CD4-positive, alpha-beta T cell (primary cell): Measurements from ENCODE around the gene TULP4. TPM values are rescaled to one million over a fixed set of nuclear protein-coding genes. Genes with fewer than 3 reads are reported as not detected.
A peak's percentile ranks its signal among the peaks of the same experiment; 100 is the strongest.

Experiments used
- ATAC-seq: fragments of 200-7000 bp; cut with Tn5 transposase; one replicate; pipeline ENCODE4 v1.10.0; 2022; ENCODE audit warnings: mild to moderate bottlenecking; ENCODE audit not compliant: poor library complexity
- CTCF ChIA-PET: fragments of 350-600 bp; sonication (Branson Sonifier 250); formaldehyde crosslinking; loops from one replicate; lab custom pipeline; 2021; ENCODE audit warnings: antibody characterized with exemption, inconsistent platforms; lab: Charles Lee
- POLR2A ChIA-PET: fragments of 350-600 bp; sonication (Branson Sonifier 250); formaldehyde crosslinking; loops from one replicate; lab custom pipeline; 2021; ENCODE audit warnings: antibody characterized with exemption, inconsistent platforms; lab: Charles Lee
- DNase-seq, 14 experiments: peaks; one replicate each; pipeline ENCODE4 v3.0.0-alpha.2; 2013 to 2020; ENCODE audit warnings: mixed read lengths in 2 of 14
- H3K27ac ChIP-seq, 2 donors: one replicate each; pipeline versions ENCODE4 v1.5.1 to v1.7.0; 2013; ENCODE audit warnings: low read length in 2 of 2, low read depth in 1 of 2, mild to moderate bottlenecking in 1 of 2
- H3K27me3 ChIP-seq, 2 experiments: 1 replicate in 1 of 2; 2 replicates in 1 of 2; pipeline versions ENCODE4 v1.6.1 to v1.7.0; 2013; ENCODE audit warnings: low read length in 2 of 2, control low read depth in 1 of 2, mild to moderate bottlenecking in 1 of 2, moderate library complexity in 1 of 2; ENCODE audit not compliant: insufficient read depth in 2 of 2, control insufficient read depth in 1 of 2
- H3K36me3 ChIP-seq: one replicate; pipeline ENCODE4 v1.6.1; 2013; ENCODE audit warnings: low read length, control low read depth; ENCODE audit not compliant: insufficient read depth
- H3K4me1 ChIP-seq: one replicate; pipeline ENCODE4 v1.6.1; 2013; ENCODE audit warnings: low read length, control low read depth; ENCODE audit not compliant: insufficient read depth
- H3K4me3 ChIP-seq: one replicate; pipeline ENCODE4 v1.5.1; 2013; ENCODE audit warnings: mild to moderate bottlenecking, low read length, moderate library complexity
- H3K9me3 ChIP-seq, 2 experiments: 1 replicate in 1 of 2; 2 replicates in 1 of 2; pipeline versions ENCODE4 v1.6.1 to v1.7.0; 2013; ENCODE audit warnings: low read length in 2 of 2, mild to moderate bottlenecking in 2 of 2, control low read depth in 1 of 2, moderate library complexity in 1 of 2; ENCODE audit not compliant: control insufficient read depth in 1 of 2, insufficient read depth in 1 of 2
- H3K27ac Mint-ChIP-seq: one replicate; pipeline ENCODE4 v1.8.0; 2020; ENCODE audit warnings: mixed read lengths
- H3K27me3 Mint-ChIP-seq: one replicate; pipeline ENCODE4 v1.8.0; 2021; ENCODE audit warnings: mixed read lengths
- H3K36me3 Mint-ChIP-seq: one replicate; pipeline ENCODE4 v1.8.0; 2021; ENCODE audit warnings: low read depth, mixed read lengths
- H3K4me1 Mint-ChIP-seq: one replicate; pipeline ENCODE4 v1.8.0; 2021; ENCODE audit warnings: low read depth, mixed read lengths
- H3K4me3 Mint-ChIP-seq: one replicate; pipeline ENCODE4 v1.8.0; 2020; ENCODE audit warnings: mild to moderate bottlenecking, mixed read lengths
- H3K9me3 Mint-ChIP-seq: one replicate; pipeline ENCODE4 v1.8.0; 2020; ENCODE audit warnings: mixed read lengths
- intact Hi-C, 2 experiments: fragments of 100-400 bp; cut with DNase I in 1 of 2; cut with micrococcal nuclease in 1 of 2; formaldehyde crosslinking; loops; one replicate each; pipeline versions ENCODE4 v1.15.1 to v1.9.0; 2023 to 2025; cut with DNase I, micrococcal nuclease
- total RNA-seq, 174 experiments: library from RNA in 2 of 174; stranded (reverse) in 2 of 174; gene quantifications; one replicate each; pipeline ENCODE4 v1.2.3 and lab custom pipeline; 2021 to 2026
- TF ChIP-seq, protein P1 (sequence below): fragments of 200-600 bp; IDR thresholded peaks from one replicate; pipeline ENCODE4 v1.8.0; 2022; ENCODE audit warnings: antibody characterized with exemption, mild to moderate bottlenecking

TULP4 gene
- total RNA-seq, 2 experiments from 2014 or later = 66.1 to 68.2 TPM

DNA sequence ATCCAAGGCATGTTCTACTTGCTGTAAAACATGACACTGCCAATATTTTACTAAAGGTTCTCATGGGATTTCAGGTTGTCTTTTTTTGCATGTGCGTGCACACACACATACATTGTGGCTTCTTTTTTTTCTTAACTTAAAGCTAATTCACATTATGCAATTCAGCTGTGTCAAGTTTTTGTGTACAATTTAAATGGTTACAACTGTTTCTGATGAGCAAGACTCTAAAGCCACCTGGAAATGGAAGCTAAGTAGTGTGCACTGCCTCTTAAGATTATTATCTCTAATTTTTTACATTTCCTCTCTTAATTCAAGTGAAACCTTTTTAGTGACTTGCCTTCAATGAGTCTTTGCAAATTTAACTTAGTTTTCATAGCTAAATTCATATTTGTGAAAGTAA is 75.3 kb downstream of the TULP4 start:
- POLR2A ChIA-PET = interaction anchor here (0.5 to 0.6 kb wide), 2 partner anchors 13 to 220 kb away, joined by 3 to 4 read pairs; no protein-coding TSS in a partner anchor
- Histone ChIP-seq H3K36me3 (no peaks in the 10 kb centered on the region), H3K4me1 (no peaks in the 10 kb centered on the region), H3K9me3 (no peaks in the 10 kb centered on the region), H3K27ac (no peak overlapping the region), H3K4me3 (no peak overlapping the region), H3K27me3 (no peaks in the 10 kb centered on the region)
- no peaks in the 10 kb centered on the region for H3K27me3 Mint-ChIP-seq
- H3K4me3 Mint-ChIP-seq = no peak overlapping the region
- peaks cover 22% of the 10 kb centered on the region for H3K4me1 Mint-ChIP-seq
- DNase-seq (no peak), ATAC-seq (no peak)
- TF ChIP-seq, protein P1, sequence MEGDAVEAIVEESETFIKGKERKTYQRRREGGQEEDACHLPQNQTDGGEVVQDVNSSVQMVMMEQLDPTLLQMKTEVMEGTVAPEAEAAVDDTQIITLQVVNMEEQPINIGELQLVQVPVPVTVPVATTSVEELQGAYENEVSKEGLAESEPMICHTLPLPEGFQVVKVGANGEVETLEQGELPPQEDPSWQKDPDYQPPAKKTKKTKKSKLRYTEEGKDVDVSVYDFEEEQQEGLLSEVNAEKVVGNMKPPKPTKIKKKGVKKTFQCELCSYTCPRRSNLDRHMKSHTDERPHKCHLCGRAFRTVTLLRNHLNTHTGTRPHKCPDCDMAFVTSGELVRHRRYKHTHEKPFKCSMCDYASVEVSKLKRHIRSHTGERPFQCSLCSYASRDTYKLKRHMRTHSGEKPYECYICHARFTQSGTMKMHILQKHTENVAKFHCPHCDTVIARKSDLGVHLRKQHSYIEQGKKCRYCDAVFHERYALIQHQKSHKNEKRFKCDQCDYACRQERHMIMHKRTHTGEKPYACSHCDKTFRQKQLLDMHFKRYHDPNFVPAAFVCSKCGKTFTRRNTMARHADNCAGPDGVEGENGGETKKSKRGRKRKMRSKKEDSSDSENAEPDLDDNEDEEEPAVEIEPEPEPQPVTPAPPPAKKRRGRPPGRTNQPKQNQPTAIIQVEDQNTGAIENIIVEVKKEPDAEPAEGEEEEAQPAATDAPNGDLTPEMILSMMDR = peak; percentile 4
- CTCF ChIA-PET = interaction anchor here (2.0 kb wide), 1 partner anchor 167 kb away, joined by 11 read pairs; no protein-coding TSS in a partner anchor
- peaks cover 2% of the 10 kb centered on the region for H3K9me3 Mint-ChIP-seq
- intact Hi-C loops = loop anchor here in 1 of 2 experiments (2.0 kb wide), 1 partner anchor 167 kb away; no protein-coding TSS in a partner anchor
- H3K27ac Mint-ChIP-seq = no peak overlapping the region
- peaks cover 14% of the 10 kb centered on the region for H3K36me3 Mint-ChIP-seq

DNA sequence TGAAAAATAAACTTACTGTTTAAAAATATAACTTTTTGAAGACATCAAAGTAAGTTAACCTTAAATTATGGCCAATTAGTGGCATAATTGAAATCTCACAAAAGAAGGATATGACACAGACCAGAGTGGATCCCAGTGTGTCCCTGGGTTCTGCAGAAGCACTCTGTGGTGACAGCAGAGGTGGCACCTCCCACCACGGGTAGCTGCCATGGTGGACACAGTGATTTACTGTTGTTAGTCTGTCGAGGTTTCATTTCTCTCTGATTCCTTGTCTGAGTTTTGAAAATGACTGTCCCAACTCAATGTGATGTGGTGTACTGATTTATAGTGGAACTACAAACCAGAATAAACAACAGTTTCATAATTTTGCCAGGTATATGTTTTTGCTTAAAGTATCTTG is 76.5 kb downstream of the TULP4 start:
- Mint-ChIP-seq H3K4me1 (peaks cover 15% of the 10 kb centered on the region), H3K36me3 (peaks cover 18% of the 10 kb centered on the region), H3K27ac (no peak overlapping the region), H3K27me3 (no peaks in the 10 kb centered on the region), H3K9me3 (peaks cover 2% of the 10 kb centered on the region), H3K4me3 (no peak overlapping the region)
- DNase-seq (no peak), ATAC-seq (no peak)
- H3K36me3 ChIP-seq = no peaks in the 10 kb centered on the region
- POLR2A ChIA-PET = no interaction called here
- peaks cover 0 to 3% of the 10 kb centered on the region in 2 experiments for H3K9me3 ChIP-seq
- H3K4me1 ChIP-seq = no peaks in the 10 kb centered on the region
- intact Hi-C loops = no loop called here
- H3K27ac ChIP-seq = no peak overlapping the region
- TF ChIP-seq, protein P1 = no peak
- no peaks in the 10 kb centered on the region for H3K27me3 ChIP-seq
- CTCF ChIA-PET = interaction anchor here (1.2 kb wide), 1 partner anchor 12 kb away, joined by 3 read pairs; no protein-coding TSS in a partner anchor
- H3K4me3 ChIP-seq = no peak overlapping the region

DNA sequence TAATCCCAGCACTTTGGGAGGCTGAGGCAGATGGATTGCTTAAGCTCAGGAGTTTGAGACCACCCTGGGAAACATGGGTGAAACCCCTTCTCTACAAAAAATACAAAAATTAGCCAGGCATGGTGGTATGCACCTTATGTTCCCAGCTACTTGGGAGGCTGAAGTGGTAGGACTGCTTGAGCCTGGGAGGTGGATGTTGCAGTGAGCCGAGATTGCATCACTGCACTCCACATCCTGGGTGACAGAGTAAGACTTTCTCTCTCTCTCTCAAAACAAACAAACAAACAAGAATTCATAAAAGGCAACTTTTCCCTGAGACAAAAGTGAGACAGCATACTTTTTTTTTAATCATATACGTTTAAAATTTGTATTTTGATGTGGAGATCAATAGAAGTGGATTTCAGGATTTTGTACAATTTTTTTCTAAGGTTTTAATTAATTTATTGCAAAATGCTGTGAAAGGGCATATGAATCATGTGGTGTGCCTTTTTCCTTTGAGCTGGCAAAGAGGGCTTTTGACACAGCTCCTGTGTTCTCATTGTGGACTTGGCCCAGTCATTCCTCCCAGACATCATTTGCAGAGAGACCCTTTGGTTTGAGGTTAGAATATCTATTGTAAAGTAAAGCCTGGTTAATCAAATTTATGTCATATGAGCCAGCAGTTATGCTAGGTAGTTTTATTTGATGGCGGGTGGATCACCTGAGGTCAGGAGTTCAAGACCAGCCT is 77.1 kb downstream of the TULP4 start:
- ATAC-seq (no peak), DNase-seq (no peak)
- peaks cover 2% of the 10 kb centered on the region for H3K9me3 Mint-ChIP-seq
- no peak overlapping the region for H3K4me3 Mint-ChIP-seq
- H3K27me3 ChIP-seq = no peaks in the 10 kb centered on the region
- peaks cover 12% of the 10 kb centered on the region for H3K4me1 Mint-ChIP-seq
- H3K27me3 Mint-ChIP-seq = no peaks in the 10 kb centered on the region
- H3K36me3 ChIP-seq = no peaks in the 10 kb centered on the region
- intact Hi-C loops = no loop called here
- TF ChIP-seq, protein P1 = no peak
- no peaks in the 10 kb centered on the region for H3K4me1 ChIP-seq
- peaks cover 24% of the 10 kb centered on the region for H3K36me3 Mint-ChIP-seq
- no peak overlapping the region for H3K27ac ChIP-seq
- no peak overlapping the region for H3K27ac Mint-ChIP-seq
- CTCF ChIA-PET = interaction anchor here (1.2 kb wide), 1 partner anchor 11 kb away, joined by 3 read pairs; no protein-coding TSS in a partner anchor
- no peak overlapping the region for H3K4me3 ChIP-seq
- H3K9me3 ChIP-seq = peaks cover 0 to 3% of the 10 kb centered on the region in 2 experiments
- POLR2A ChIA-PET = no interaction called here
